ENCODE results near the gene C17orf58.

GRCh38 chr17:67998466-67998865 lies 2.2 kb upstream of the C17orf58 start:
- TF ChIP-seq CTCF (IDR thresholded peaks at IDR 0.05), result no peak
- no peak for TF ChIP-seq POLR2A (IDR thresholded peaks at IDR 0.05)
